ENCODE measurements around the gene PLEKHG3.
"Not testable (repeated sequence)": the region's sequence is repeated elsewhere in the genome, so short reads cannot be mapped to it uniquely, and the experiment has no call there.

The PLEKHG3 gene

GRCh38 chr14:64704143-64704742, at the start of gene PLEKHG3:
Gene PLEKHG3, plus strand, starts transcription at chr14:64704424. Its CDS starts 23,208 bp downstream, at chr14:64727632.
- TF ChIP-seq CTCF (IDR thresholded peaks at IDR 0.05; ENCODE audit: low read depth, low read length, missing control alignments) = no peak
- H3K4me3 ChIP-seq (ENCODE audit: low read depth, low read length) = no peak within 1 kb of the TSS
- no peak for DNase-seq (ENCODE audit: low read depth)

DNA sequence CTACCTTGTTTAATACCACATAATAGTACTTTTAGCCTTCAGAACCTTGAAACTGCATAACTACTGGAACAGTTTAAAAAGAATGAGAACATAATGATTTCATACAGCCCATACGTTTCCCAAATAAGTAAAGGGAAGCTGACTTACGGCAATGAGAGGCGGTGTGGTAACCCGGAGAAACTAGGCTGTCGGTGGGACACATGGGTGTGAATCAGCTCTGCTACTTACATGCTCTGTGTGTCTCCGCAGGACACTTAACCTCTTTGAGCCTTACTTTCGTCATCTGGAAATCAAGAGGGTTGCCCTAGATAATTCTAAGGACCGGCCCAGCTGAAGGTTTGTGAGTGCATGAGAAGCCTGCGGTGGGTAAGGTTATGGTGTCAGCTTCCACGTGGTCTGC, 49.3 kb upstream of the PLEKHG3 start:
- H3K4me3 ChIP-seq (ENCODE audit: low read depth, low read length) = no peak overlapping the region
- TF ChIP-seq CTCF (IDR thresholded peaks at IDR 0.05; ENCODE audit: low read depth, low read length, missing control alignments) = no peak
- no peak for DNase-seq (ENCODE audit: low read depth)

DNA sequence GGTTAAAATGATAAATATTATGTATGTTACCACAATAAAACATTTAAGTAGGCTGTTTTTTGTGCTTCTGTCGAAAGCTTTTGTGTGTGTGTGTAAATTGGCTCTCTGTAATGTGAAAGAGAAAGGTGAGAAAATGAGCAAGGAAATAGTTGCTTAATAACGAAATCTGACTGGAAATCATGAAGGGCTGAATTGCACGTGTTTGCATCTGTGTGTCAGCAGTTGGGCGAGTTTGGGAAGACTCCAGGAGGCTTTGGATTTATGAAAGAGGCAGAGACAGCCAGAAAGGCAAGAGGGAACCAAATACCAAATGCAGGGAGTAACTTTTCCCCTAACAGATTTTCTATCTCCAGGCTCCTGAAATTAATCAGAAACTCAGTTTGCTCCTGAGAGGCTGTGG, 47.2 kb upstream of the PLEKHG3 start:
- DNase-seq (ENCODE audit: low read depth) = no peak
- TF ChIP-seq CTCF (IDR thresholded peaks at IDR 0.05; ENCODE audit: low read depth, low read length, missing control alignments) = no peak
- no peak overlapping the region for H3K4me3 ChIP-seq (ENCODE audit: low read depth, low read length)

DNA sequence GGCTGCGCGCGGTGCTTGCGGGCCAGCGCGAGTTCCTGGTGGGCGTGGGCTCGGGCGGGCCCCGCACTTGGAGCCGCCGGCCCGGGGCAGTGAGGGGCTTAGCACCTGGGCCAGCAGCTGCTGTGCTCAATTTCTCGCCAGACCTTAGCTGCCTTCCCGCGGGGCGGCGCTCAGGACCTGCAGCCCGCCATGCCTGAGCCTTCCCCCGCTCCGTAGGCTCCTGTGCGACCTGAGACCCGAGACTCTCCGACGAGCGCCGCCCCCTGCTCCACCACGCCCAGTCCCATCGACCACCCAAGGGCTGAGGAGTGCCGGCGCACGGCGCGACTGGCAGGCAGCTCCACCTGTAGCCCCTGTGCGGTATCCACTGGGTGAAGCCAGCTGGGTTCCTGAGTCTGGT, 46.0 kb upstream of the PLEKHG3 start:
- H3K4me3 ChIP-seq (ENCODE audit: low read depth, low read length) = no peak overlapping the region
- TF ChIP-seq CTCF (IDR thresholded peaks at IDR 0.05; ENCODE audit: low read depth, low read length, missing control alignments) = no peak
- DNase-seq (ENCODE audit: low read depth) = no peak

DNA sequence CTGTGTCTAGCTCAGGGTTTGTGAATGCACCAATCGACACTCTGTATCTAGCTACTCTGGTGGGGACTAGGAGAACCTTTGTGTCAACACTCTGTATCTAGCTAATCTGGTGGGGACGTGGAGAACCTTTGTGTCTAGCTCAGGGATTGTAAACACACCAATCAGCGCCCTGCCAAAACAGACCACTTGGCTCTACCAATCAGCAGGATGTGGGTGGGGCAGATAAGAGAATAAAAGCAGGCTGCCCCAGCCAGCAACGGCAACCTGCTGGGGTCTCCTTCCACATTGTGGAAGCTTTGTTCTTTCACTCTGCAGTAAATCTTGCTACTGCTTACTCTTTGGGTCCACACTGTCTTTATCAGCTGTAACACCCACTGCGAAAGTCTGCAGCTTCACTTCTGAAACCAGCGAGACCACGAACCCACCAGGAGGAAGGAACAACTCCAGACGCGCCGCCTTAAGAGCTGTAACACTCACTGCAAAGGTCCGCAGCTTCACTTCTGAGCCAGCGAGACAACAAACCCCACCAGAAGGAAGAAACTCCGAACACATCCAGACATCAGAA, 45.4 kb upstream of the PLEKHG3 start:
- DNase-seq (ENCODE audit: low read depth) = not testable (repeated sequence)

GRCh38 chr14:64659366-64659765, 44.9 kb upstream of the PLEKHG3 start:
- no peak for TF ChIP-seq CTCF (IDR thresholded peaks at IDR 0.05; ENCODE audit: low read depth, low read length, missing control alignments)
- H3K4me3 ChIP-seq (ENCODE audit: low read depth, low read length) = no peak overlapping the region
- DNase-seq (ENCODE audit: low read depth) = no peak

More for the DNA sequence above, 45.4 kb upstream of the PLEKHG3 start:
- H3K4me3 ChIP-seq (ENCODE audit: low read depth, low read length) = not testable (repeated sequence)

- no peak for TF ChIP-seq CTCF (IDR thresholded peaks at IDR 0.05; ENCODE audit: low read depth, low read length, missing control alignments)
- DNase-seq (ENCODE audit: low read depth) = no peak
- no peak overlapping the region for H3K4me3 ChIP-seq (ENCODE audit: low read depth, low read length)
Measured at GRCh38 chr14:64663174-64663573, 41.0 kb upstream of the PLEKHG3 start.

Data from GM12864 (cell line).